ENCODE data around the gene TP53I11. TPM values are rescaled to one million over a fixed set of nuclear protein-coding genes. Genes with fewer than 3 reads are reported as not detected.

Gene TP53I11
- total RNA-seq, 1 donor, result 47.8 TPM

GRCh38 chr11:44978961-44979331 is 28.3 kb upstream of the TP53I11 start:
- DNase-seq (ENCODE audit: insufficient read length, low spot score, missing footprints), result no peak
- peaks cover 3% of the 10 kb centered on the region for H3K27me3 ChIP-seq (ENCODE audit: insufficient read depth, low read length)
- H3K27ac ChIP-seq (ENCODE audit: low read depth, low read length), result no peak overlapping the region
- H3K4me3 ChIP-seq (ENCODE audit: insufficient read depth, low read length), result no peak overlapping the region
- no peaks in the 10 kb centered on the region for H3K4me1 ChIP-seq (ENCODE audit: insufficient read depth, low read length)
- no peak overlapping the region for H3K4me2 ChIP-seq (ENCODE audit: insufficient read depth, low read length)
- no peaks in the 10 kb centered on the region for H3K36me3 ChIP-seq (ENCODE audit: insufficient read depth, low read length)
- TF ChIP-seq, protein P1, sequence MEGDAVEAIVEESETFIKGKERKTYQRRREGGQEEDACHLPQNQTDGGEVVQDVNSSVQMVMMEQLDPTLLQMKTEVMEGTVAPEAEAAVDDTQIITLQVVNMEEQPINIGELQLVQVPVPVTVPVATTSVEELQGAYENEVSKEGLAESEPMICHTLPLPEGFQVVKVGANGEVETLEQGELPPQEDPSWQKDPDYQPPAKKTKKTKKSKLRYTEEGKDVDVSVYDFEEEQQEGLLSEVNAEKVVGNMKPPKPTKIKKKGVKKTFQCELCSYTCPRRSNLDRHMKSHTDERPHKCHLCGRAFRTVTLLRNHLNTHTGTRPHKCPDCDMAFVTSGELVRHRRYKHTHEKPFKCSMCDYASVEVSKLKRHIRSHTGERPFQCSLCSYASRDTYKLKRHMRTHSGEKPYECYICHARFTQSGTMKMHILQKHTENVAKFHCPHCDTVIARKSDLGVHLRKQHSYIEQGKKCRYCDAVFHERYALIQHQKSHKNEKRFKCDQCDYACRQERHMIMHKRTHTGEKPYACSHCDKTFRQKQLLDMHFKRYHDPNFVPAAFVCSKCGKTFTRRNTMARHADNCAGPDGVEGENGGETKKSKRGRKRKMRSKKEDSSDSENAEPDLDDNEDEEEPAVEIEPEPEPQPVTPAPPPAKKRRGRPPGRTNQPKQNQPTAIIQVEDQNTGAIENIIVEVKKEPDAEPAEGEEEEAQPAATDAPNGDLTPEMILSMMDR (IDR thresholded peaks at IDR 0.05; ENCODE audit: extremely low read depth, low read depth, low read length), result no peak
- no peaks in the 10 kb centered on the region for H3K9me3 ChIP-seq (ENCODE audit: low read depth, low read length)
- no peaks in the 10 kb centered on the region for H3K79me2 ChIP-seq (ENCODE audit: insufficient read depth, low read length)
- H4K20me1 ChIP-seq (ENCODE audit: insufficient read depth, low read length), result no peaks in the 10 kb centered on the region
- H2AFZ ChIP-seq (ENCODE audit: low read length), result no peak overlapping the region

DNA sequence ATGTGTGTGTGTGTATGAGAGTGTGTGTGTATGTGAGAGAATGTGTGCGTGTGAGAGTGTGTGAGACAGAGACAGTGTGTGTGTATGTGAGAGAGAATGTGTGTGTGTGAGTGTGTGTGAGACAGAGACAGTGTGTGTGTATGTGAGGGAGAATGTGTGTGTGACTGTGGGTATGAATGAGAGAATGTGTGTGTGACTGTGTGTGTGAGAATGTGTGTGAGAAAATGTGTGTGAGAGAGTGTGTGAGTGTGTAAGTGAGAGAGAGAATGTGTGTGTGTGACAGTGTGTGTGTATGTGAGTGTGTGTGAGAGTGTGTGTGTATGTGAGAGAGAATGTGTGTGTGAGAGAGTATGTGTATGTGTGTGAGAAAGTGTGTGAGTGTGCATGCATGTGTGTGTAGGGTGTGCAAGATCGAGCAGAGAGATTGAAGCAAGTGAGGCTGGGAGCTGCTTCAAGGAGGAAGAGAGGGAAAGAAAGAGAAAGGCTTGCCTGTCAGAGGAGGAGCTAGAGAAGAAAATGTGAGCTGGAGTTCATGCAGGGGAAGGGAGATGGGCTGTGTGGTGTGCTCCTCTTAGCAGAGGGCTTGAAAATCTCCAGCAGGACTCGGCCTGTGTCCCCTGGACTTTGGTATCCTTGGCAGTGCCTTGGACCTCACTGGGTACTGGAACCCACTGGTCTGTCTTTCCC is 27.7 kb upstream of the TP53I11 start:
- H2AFZ ChIP-seq (ENCODE audit: low read length), result no peak overlapping the region
- no peaks in the 10 kb centered on the region for H3K79me2 ChIP-seq (ENCODE audit: insufficient read depth, low read length)
- H3K27ac ChIP-seq (ENCODE audit: low read depth, low read length), result no peak overlapping the region
- TF ChIP-seq, protein P1 (IDR thresholded peaks at IDR 0.05; ENCODE audit: extremely low read depth, low read depth, low read length), result no peak
- no peaks in the 10 kb centered on the region for H3K9me3 ChIP-seq (ENCODE audit: low read depth, low read length)
- no peak overlapping the region for H3K4me2 ChIP-seq (ENCODE audit: insufficient read depth, low read length)
- no peaks in the 10 kb centered on the region for H4K20me1 ChIP-seq (ENCODE audit: insufficient read depth, low read length)
- peaks cover 5% of the 10 kb centered on the region for H3K27me3 ChIP-seq (ENCODE audit: insufficient read depth, low read length)
- DNase-seq (ENCODE audit: insufficient read length, low spot score, missing footprints), result no peak
- no peak overlapping the region for H3K4me3 ChIP-seq (ENCODE audit: insufficient read depth, low read length)
- no peaks in the 10 kb centered on the region for H3K36me3 ChIP-seq (ENCODE audit: insufficient read depth, low read length)
- H3K4me1 ChIP-seq (ENCODE audit: insufficient read depth, low read length), result no peaks in the 10 kb centered on the region

DNA sequence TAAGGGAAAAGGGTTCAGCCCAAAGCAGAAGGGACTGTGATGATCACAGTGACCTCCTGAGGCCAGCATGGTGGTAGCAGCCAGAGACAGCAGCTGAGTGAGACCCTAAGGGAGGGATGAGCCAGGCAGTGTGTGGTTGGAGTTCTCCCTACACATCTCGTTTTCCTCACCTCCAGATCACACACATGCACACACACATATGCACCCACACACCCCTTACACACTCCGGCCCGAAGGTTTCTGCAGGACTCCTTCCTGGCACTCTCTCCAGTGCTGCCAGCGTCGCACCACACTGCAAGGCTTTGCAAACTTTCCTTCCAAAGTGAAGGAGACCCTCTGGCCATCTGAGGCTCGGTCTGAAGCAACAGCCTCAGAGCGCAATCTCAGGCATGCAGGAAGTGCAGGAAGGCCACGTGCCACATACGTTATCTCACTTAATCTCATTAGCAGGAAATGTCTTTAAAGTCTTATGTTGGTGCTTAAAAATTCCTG is 26.9 kb upstream of the TP53I11 start:
- no peaks in the 10 kb centered on the region for H3K4me1 ChIP-seq (ENCODE audit: insufficient read depth, low read length)
- no peak overlapping the region for H3K4me2 ChIP-seq (ENCODE audit: insufficient read depth, low read length)
- H3K4me3 ChIP-seq (ENCODE audit: insufficient read depth, low read length), result no peak overlapping the region
- no peak for DNase-seq (ENCODE audit: insufficient read length, low spot score, missing footprints)
- no peak overlapping the region for H2AFZ ChIP-seq (ENCODE audit: low read length)
- H3K27me3 ChIP-seq (ENCODE audit: insufficient read depth, low read length), result peaks cover 6% of the 10 kb centered on the region
- TF ChIP-seq, protein P1 (IDR thresholded peaks at IDR 0.05; ENCODE audit: extremely low read depth, low read depth, low read length), result peak; percentile 18
- H4K20me1 ChIP-seq (ENCODE audit: insufficient read depth, low read length), result no peaks in the 10 kb centered on the region
- H3K9me3 ChIP-seq (ENCODE audit: low read depth, low read length), result no peaks in the 10 kb centered on the region
- no peaks in the 10 kb centered on the region for H3K79me2 ChIP-seq (ENCODE audit: insufficient read depth, low read length)
- H3K36me3 ChIP-seq (ENCODE audit: insufficient read depth, low read length), result no peaks in the 10 kb centered on the region
- H3K27ac ChIP-seq (ENCODE audit: low read depth, low read length), result no peak overlapping the region

DNA sequence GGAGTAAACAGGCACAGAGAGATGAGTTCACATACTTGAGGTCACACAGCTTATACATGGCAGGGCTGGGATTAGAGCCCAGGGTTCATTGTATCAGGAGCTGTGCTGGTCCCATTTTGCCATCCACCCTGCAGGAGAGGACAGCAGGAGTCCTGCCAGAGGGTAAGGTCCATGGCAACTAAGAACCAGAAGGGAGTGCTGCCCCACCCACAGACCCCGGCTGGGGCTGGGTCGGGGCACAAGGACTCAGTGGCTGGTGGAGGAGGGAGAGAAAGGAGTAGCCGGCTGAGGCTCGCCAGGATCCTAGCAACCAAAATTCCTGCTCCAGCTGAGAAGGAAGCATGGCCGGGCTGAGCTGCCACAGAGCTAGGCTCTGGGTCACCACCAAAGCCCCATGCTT is 25.9 kb upstream of the TP53I11 start:
- Histone ChIP-seq H3K9me3 (ENCODE audit: low read depth, low read length) (no peaks in the 10 kb centered on the region), H3K4me1 (ENCODE audit: insufficient read depth, low read length) (no peaks in the 10 kb centered on the region), H3K79me2 (ENCODE audit: insufficient read depth, low read length) (no peaks in the 10 kb centered on the region), H3K27ac (ENCODE audit: low read depth, low read length) (no peak overlapping the region), H3K4me2 (ENCODE audit: insufficient read depth, low read length) (no peak overlapping the region), H3K36me3 (ENCODE audit: insufficient read depth, low read length) (no peaks in the 10 kb centered on the region), H3K27me3 (ENCODE audit: insufficient read depth, low read length) (peaks cover 8% of the 10 kb centered on the region), H3K4me3 (ENCODE audit: insufficient read depth, low read length) (no peak overlapping the region), H4K20me1 (ENCODE audit: insufficient read depth, low read length) (no peaks in the 10 kb centered on the region), H2AFZ (ENCODE audit: low read length) (no peak overlapping the region)
- TF ChIP-seq, protein P1 (IDR thresholded peaks at IDR 0.05; ENCODE audit: extremely low read depth, low read depth, low read length), result no peak
- DNase-seq (ENCODE audit: insufficient read length, low spot score, missing footprints), result no peak
